ENCODE results near the gene ERBB4. TPM values are rescaled to one million over a fixed set of nuclear protein-coding genes. Genes with fewer than 3 reads are reported as not detected.

Gene ERBB4
- total RNA-seq, 1 donor from 2014 or later, result 9.9 TPM

DNA sequence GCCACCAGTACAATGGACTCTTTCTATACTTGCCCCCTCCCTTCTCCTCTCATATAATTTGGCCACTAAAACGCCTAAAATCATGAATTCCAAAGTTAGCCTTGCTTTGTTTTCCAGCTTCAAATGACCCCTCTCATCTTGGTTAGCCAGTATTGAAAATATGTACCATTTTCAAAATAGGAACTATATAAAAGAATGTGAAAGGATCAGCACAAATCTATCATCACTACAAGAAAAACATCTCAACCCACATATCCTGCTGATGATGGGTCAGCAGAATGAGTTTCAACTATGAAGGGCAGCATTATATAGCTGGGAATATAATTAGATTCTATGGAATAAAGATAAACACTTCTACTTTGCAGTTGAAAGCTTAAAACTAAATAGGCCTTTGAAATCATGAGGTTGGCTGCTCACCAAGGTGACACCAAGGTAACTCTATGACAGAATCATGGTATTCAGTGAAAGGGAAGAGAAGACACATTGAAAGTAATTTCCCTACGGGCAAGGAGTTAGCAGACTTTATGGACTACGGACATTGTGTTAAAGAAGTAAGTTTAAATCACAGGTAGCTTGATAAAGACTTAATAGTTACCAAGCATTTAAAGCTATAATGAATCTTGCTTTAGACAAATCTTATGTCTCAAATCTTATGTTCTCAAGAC lies 1109.2 kb downstream of the ERBB4 start:
- Histone ChIP-seq H3K27me3 (ENCODE audit: control insufficient read depth in 3 of 3, insufficient read depth in 3 of 3, low read length in 3 of 3) (no peaks in the 10 kb centered on the region), H3K9ac (ENCODE audit: low read depth in 1 of 3, low read length in 3 of 3) (no peak overlapping the region), H3K36me3 (ENCODE audit: control insufficient read depth in 3 of 3, insufficient read depth in 3 of 3, low read length in 3 of 3) (no peaks in the 10 kb centered on the region), H3K27ac (ENCODE audit: low read depth, low read length) (no peak overlapping the region), H3K4me1 (ENCODE audit: control insufficient read depth in 3 of 3, insufficient read depth in 3 of 3, low read length in 3 of 3) (no peaks in the 10 kb centered on the region), H3K9me3 (ENCODE audit: control insufficient read depth in 3 of 3, low read length in 3 of 3) (no peaks in the 10 kb centered on the region), H3K4me3 (ENCODE audit: low read length in 3 of 3) (no peak overlapping the region)

DNA sequence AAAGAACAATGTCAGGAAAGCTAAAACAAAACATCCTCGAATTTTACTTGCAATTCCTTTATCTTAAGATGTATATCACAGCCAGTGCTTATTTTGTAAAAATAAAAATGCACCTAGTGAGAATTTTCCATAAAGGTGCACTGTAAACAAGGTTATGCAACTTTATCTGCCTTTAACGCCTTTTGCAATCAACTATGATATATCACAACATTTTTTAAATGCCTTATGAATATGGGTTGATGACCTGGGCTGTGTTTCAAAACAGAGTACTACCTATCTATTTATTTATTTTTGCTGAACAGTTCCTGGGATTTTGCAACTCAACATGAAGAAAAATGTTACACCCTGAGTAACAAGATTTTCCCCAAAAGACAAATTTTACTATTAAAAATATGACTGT lies 1112.4 kb downstream of the ERBB4 start:
- H3K9me3 ChIP-seq (ENCODE audit: control insufficient read depth in 3 of 3, low read length in 3 of 3), result no peaks in the 10 kb centered on the region
- no peaks in the 10 kb centered on the region for H3K36me3 ChIP-seq (ENCODE audit: control insufficient read depth in 3 of 3, insufficient read depth in 3 of 3, low read length in 3 of 3)
- H3K4me1 ChIP-seq (ENCODE audit: control insufficient read depth in 3 of 3, insufficient read depth in 3 of 3, low read length in 3 of 3), result no peaks in the 10 kb centered on the region
- H3K27me3 ChIP-seq (ENCODE audit: control insufficient read depth in 3 of 3, insufficient read depth in 3 of 3, low read length in 3 of 3), result no peaks in the 10 kb centered on the region
- no peak overlapping the region for H3K9ac ChIP-seq (ENCODE audit: low read depth in 1 of 3, low read length in 3 of 3)
- H3K27ac ChIP-seq (ENCODE audit: low read depth, low read length), result no peak overlapping the region
- no peak overlapping the region for H3K4me3 ChIP-seq (ENCODE audit: low read length in 3 of 3)

GRCh38 chr2:211423018-211423417 lies 1115.6 kb downstream of the ERBB4 start:
- H3K4me3 ChIP-seq (ENCODE audit: low read length in 3 of 3), result no peak overlapping the region
- H3K36me3 ChIP-seq (ENCODE audit: control insufficient read depth in 3 of 3, insufficient read depth in 3 of 3, low read length in 3 of 3), result no peaks in the 10 kb centered on the region
- H3K4me1 ChIP-seq (ENCODE audit: control insufficient read depth in 3 of 3, insufficient read depth in 3 of 3, low read length in 3 of 3), result no peaks in the 10 kb centered on the region
- H3K27me3 ChIP-seq (ENCODE audit: control insufficient read depth in 3 of 3, insufficient read depth in 3 of 3, low read length in 3 of 3), result no peaks in the 10 kb centered on the region
- H3K9ac ChIP-seq (ENCODE audit: low read depth in 1 of 3, low read length in 3 of 3), result no peak overlapping the region
- no peaks in the 10 kb centered on the region for H3K9me3 ChIP-seq (ENCODE audit: control insufficient read depth in 3 of 3, low read length in 3 of 3)
- H3K27ac ChIP-seq (ENCODE audit: low read depth, low read length), result no peak overlapping the region

- no peak overlapping the region for H3K9ac ChIP-seq (ENCODE audit: low read depth in 1 of 3, low read length in 3 of 3)
- no peaks in the 10 kb centered on the region for H3K4me1 ChIP-seq (ENCODE audit: control insufficient read depth in 3 of 3, insufficient read depth in 3 of 3, low read length in 3 of 3)
- no peaks in the 10 kb centered on the region for H3K36me3 ChIP-seq (ENCODE audit: control insufficient read depth in 3 of 3, insufficient read depth in 3 of 3, low read length in 3 of 3)
- H3K27ac ChIP-seq (ENCODE audit: low read depth, low read length), result no peak overlapping the region
- H3K27me3 ChIP-seq (ENCODE audit: control insufficient read depth in 3 of 3, insufficient read depth in 3 of 3, low read length in 3 of 3), result no peaks in the 10 kb centered on the region
- no peak overlapping the region for H3K4me3 ChIP-seq (ENCODE audit: low read length in 3 of 3)
- no peaks in the 10 kb centered on the region for H3K9me3 ChIP-seq (ENCODE audit: control insufficient read depth in 3 of 3, low read length in 3 of 3)
Measured at GRCh38 chr2:211417544-211417943, 1121.1 kb downstream of the ERBB4 start.

GRCh38 chr2:211416373-211416772 lies 1122.2 kb downstream of the ERBB4 start:
- Histone ChIP-seq H3K27ac (ENCODE audit: low read depth, low read length) (no peak overlapping the region), H3K4me1 (ENCODE audit: control insufficient read depth in 3 of 3, insufficient read depth in 3 of 3, low read length in 3 of 3) (no peaks in the 10 kb centered on the region), H3K9me3 (ENCODE audit: control insufficient read depth in 3 of 3, low read length in 3 of 3) (no peaks in the 10 kb centered on the region), H3K36me3 (ENCODE audit: control insufficient read depth in 3 of 3, insufficient read depth in 3 of 3, low read length in 3 of 3) (no peaks in the 10 kb centered on the region), H3K4me3 (ENCODE audit: low read length in 3 of 3) (no peak overlapping the region), H3K9ac (ENCODE audit: low read depth in 1 of 3, low read length in 3 of 3) (no peak overlapping the region), H3K27me3 (ENCODE audit: control insufficient read depth in 3 of 3, insufficient read depth in 3 of 3, low read length in 3 of 3) (no peaks in the 10 kb centered on the region)

DNA sequence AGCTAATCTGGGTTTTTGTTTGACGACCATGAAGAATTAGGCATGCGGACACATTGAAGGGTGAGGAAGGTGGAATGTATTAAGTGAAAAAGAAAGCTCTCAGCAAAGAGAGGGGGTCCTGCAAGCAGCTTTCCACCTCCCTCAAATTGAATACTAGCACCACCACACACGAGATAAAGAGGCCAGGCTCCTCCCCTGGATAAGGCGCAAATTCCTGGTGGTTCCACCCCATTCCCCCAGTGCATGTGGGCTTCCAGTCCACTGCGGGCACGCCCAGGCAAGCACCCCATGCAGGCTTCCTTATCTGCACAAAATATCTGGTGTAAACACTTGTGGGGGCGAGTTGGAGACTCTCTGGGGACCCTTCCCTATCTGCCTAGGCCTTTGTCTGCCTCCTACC lies 1124.9 kb downstream of the ERBB4 start:
- H3K9me3 ChIP-seq (ENCODE audit: control insufficient read depth in 3 of 3, low read length in 3 of 3), result no peaks in the 10 kb centered on the region
- no peaks in the 10 kb centered on the region for H3K36me3 ChIP-seq (ENCODE audit: control insufficient read depth in 3 of 3, insufficient read depth in 3 of 3, low read length in 3 of 3)
- no peak overlapping the region for H3K9ac ChIP-seq (ENCODE audit: low read depth in 1 of 3, low read length in 3 of 3)
- no peak overlapping the region for H3K27ac ChIP-seq (ENCODE audit: low read depth, low read length)
- H3K27me3 ChIP-seq (ENCODE audit: control insufficient read depth in 3 of 3, insufficient read depth in 3 of 3, low read length in 3 of 3), result no peaks in the 10 kb centered on the region
- H3K4me1 ChIP-seq (ENCODE audit: control insufficient read depth in 3 of 3, insufficient read depth in 3 of 3, low read length in 3 of 3), result no peaks in the 10 kb centered on the region
- H3K4me3 ChIP-seq (ENCODE audit: low read length in 3 of 3), result no peak overlapping the region

DNA sequence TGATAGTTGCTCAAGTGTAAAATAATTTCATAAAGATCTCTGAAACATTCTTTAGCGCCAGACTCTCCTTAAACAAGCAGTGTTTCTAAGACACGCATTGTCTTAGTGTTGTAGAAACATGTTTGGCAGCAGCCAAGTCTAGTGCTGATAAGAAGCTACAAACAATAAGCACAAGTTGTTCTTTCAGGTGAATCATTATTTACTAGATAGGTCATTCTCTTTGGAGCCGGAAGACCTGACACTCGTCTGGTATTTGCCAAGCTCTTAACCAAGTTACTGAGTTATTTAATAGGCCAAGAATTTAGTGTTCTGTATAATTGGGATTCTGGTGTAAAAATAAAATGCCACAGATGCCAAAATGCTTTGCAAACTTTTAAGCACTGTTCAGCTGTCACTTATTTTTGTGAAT lies 1130.1 kb downstream of the ERBB4 start:
- H3K27me3 ChIP-seq (ENCODE audit: control insufficient read depth in 3 of 3, insufficient read depth in 3 of 3, low read length in 3 of 3), result no peaks in the 10 kb centered on the region
- H3K4me3 ChIP-seq (ENCODE audit: low read length in 3 of 3), result no peak overlapping the region
- no peak overlapping the region for H3K27ac ChIP-seq (ENCODE audit: low read depth, low read length)
- H3K4me1 ChIP-seq (ENCODE audit: control insufficient read depth in 3 of 3, insufficient read depth in 3 of 3, low read length in 3 of 3), result no peaks in the 10 kb centered on the region
- H3K36me3 ChIP-seq (ENCODE audit: control insufficient read depth in 3 of 3, insufficient read depth in 3 of 3, low read length in 3 of 3), result no peaks in the 10 kb centered on the region
- H3K9ac ChIP-seq (ENCODE audit: low read depth in 1 of 3, low read length in 3 of 3), result no peak overlapping the region
- no peaks in the 10 kb centered on the region for H3K9me3 ChIP-seq (ENCODE audit: control insufficient read depth in 3 of 3, low read length in 3 of 3)

GRCh38 chr2:211407076-211407475 lies 1131.5 kb downstream of the ERBB4 start:
- Histone ChIP-seq H3K36me3 (ENCODE audit: control insufficient read depth in 3 of 3, insufficient read depth in 3 of 3, low read length in 3 of 3) (no peaks in the 10 kb centered on the region), H3K4me3 (ENCODE audit: low read length in 3 of 3) (no peak overlapping the region), H3K9me3 (ENCODE audit: control insufficient read depth in 3 of 3, low read length in 3 of 3) (no peaks in the 10 kb centered on the region), H3K4me1 (ENCODE audit: control insufficient read depth in 3 of 3, insufficient read depth in 3 of 3, low read length in 3 of 3) (no peaks in the 10 kb centered on the region), H3K27ac (ENCODE audit: low read depth, low read length) (no peak overlapping the region), H3K9ac (ENCODE audit: low read depth in 1 of 3, low read length in 3 of 3) (no peak overlapping the region), H3K27me3 (ENCODE audit: control insufficient read depth in 3 of 3, insufficient read depth in 3 of 3, low read length in 3 of 3) (no peaks in the 10 kb centered on the region)

- H3K4me1 ChIP-seq (ENCODE audit: control insufficient read depth in 3 of 3, insufficient read depth in 3 of 3, low read length in 3 of 3), result no peaks in the 10 kb centered on the region
- no peaks in the 10 kb centered on the region for H3K9me3 ChIP-seq (ENCODE audit: control insufficient read depth in 3 of 3, low read length in 3 of 3)
- no peak overlapping the region for H3K4me3 ChIP-seq (ENCODE audit: low read length in 3 of 3)
Measured at GRCh38 chr2:211405036-211405435, 1133.6 kb downstream of the ERBB4 start.

DNA sequence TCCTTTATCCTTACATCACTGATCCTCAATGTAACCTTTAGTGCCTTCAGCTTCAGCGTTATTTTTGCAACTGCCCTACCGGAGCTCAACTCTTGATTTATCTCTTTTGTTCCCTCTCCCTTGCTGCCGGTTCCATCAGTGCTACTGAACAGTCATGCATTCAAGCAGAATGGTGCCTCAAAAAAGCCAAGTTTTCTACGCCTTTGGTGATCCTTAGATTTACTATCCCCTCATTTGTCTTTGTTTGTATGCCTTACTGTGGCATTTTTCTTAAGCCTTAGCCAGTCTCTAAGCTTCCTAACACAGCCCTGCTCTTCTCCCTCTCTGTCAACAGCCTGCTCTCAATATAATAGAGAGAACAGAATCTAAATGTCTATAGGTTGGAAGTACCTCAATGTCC lies 1134.5 kb downstream of the ERBB4 start:
- Histone ChIP-seq H3K4me1 (ENCODE audit: control insufficient read depth in 3 of 3, insufficient read depth in 3 of 3, low read length in 3 of 3) (no peaks in the 10 kb centered on the region), H3K9ac (ENCODE audit: low read depth in 1 of 3, low read length in 3 of 3) (no peak overlapping the region), H3K27me3 (ENCODE audit: control insufficient read depth in 3 of 3, insufficient read depth in 3 of 3, low read length in 3 of 3) (no peaks in the 10 kb centered on the region), H3K27ac (ENCODE audit: low read depth, low read length) (no peak overlapping the region), H3K36me3 (ENCODE audit: control insufficient read depth in 3 of 3, insufficient read depth in 3 of 3, low read length in 3 of 3) (no peaks in the 10 kb centered on the region), H3K9me3 (ENCODE audit: control insufficient read depth in 3 of 3, low read length in 3 of 3) (no peaks in the 10 kb centered on the region), H3K4me3 (ENCODE audit: low read length in 3 of 3) (no peak overlapping the region)

More at GRCh38 chr2:211405036-211405435, 1133.6 kb downstream of the ERBB4 start:
- H3K27ac ChIP-seq (ENCODE audit: low read depth, low read length), result no peak overlapping the region
- H3K36me3 ChIP-seq (ENCODE audit: control insufficient read depth in 3 of 3, insufficient read depth in 3 of 3, low read length in 3 of 3), result no peaks in the 10 kb centered on the region
- no peaks in the 10 kb centered on the region for H3K27me3 ChIP-seq (ENCODE audit: control insufficient read depth in 3 of 3, insufficient read depth in 3 of 3, low read length in 3 of 3)
- no peak overlapping the region for H3K9ac ChIP-seq (ENCODE audit: low read depth in 1 of 3, low read length in 3 of 3)

Data from skeletal muscle tissue (tissue), 4 donors.